Hematopoietic multipotent progenitor cell treated with erythropoietin and hydrocortisone succinate and interleukin-3 and kit ligand, for 15 days (in vitro differentiated cells): Measurements from ENCODE around the gene NOTCH1.

Experiments
- DNase-seq: peaks from one replicate; pipeline ENCODE4 v3.0.0-alpha.2; 2015; ENCODE audit warnings: low spot score

NOTCH1 gene

GRCh38 chr9:136499935-136500910, 45.6 kb downstream of the NOTCH1 start:
- DNase-seq, result no peak

- DNase-seq, result no peak
Measured at GRCh38 chr9:136499071-136499934, 46.5 kb downstream of the NOTCH1 start.

GRCh38 chr9:136497916-136498695, 47.7 kb downstream of the NOTCH1 start:
- DNase-seq, result no peak

- DNase-seq, result no peak
Measured at GRCh38 chr9:136496801-136497620, 48.8 kb downstream of the NOTCH1 start.

GRCh38 chr9:136496181-136496580, 49.7 kb downstream of the NOTCH1 start:
- DNase-seq, result no peak

GRCh38 chr9:136495238-136495800, 50.5 kb downstream of the NOTCH1 start:
- no peak for DNase-seq

- no peak for DNase-seq
Measured at GRCh38 chr9:136494531-136495215, 51.2 kb downstream of the NOTCH1 start.

GRCh38 chr9:136494012-136494411, 51.8 kb downstream of the NOTCH1 start:
- DNase-seq, result no peak

- DNase-seq, result no peak
Measured at GRCh38 chr9:136493567-136493971, 52.3 kb downstream of the NOTCH1 start.

- no peak for DNase-seq
Measured at GRCh38 chr9:136492978-136493522, 52.8 kb downstream of the NOTCH1 start.

GRCh38 chr9:136489731-136490130, 56.1 kb downstream of the NOTCH1 start:
- no peak for DNase-seq

- peak; percentile 64 for DNase-seq
Measured at GRCh38 chr9:136488247-136489214, 57.3 kb downstream of the NOTCH1 start.

GRCh38 chr9:136487672-136488071, 58.2 kb downstream of the NOTCH1 start:
- DNase-seq, result no peak

- DNase-seq, result no peak
Measured at GRCh38 chr9:136486823-136487620, 58.8 kb downstream of the NOTCH1 start.

GRCh38 chr9:136486131-136486530, 59.7 kb downstream of the NOTCH1 start:
- DNase-seq, result no peak

- peak; percentile 81 for DNase-seq
Measured at GRCh38 chr9:136485049-136486045, 60.5 kb downstream of the NOTCH1 start.
